K562 (cell line): ENCODE data around the gene GRB10.

ENCODE experiments used
- HDAC2 ChIP-seq: fragments of 450-650 bp; IDR thresholded peaks from 2 replicates; pipeline ENCODE4 v1.6.1; 2016; ENCODE audit warnings: mild to moderate bottlenecking
- POLR2A ChIP-seq: fragments of 450-650 bp; conservative IDR thresholded peaks from 2 replicates; pipeline ENCODE4 v1.6.1; 2016
- SAFB2 ChIP-seq: fragments of 200-400 bp; formaldehyde crosslinking; IDR thresholded peaks from 2 replicates; pipeline ENCODE4 v1.6.1; 2018; ENCODE audit warnings: borderline replicate concordance, low read length, low read depth, moderate library complexity; ENCODE audit not compliant: severe bottlenecking

- no peak for TF ChIP-seq HDAC2
- no peak for TF ChIP-seq SAFB2
- TF ChIP-seq POLR2A, result no peak
Observed at GRCh38 chr7:50793947-50794570, 11.4 kb upstream of the GRB10 start.
